Urinary bladder (tissue), 4 donors: Measurements from ENCODE around the gene COX4I1. TPM values are rescaled to one million over a fixed set of nuclear protein-coding genes. Genes with fewer than 3 reads are reported as not detected.
"Not testable (repeated sequence)": the region's sequence is repeated elsewhere in the genome, so short reads cannot be mapped to it uniquely, and the experiment has no call there.

Experiments
- DNase-seq: peaks from one replicate; pipeline ENCODE4 v3.0.0-alpha.2; 2015; ENCODE audit errors: extremely low spot score
- H3K27ac ChIP-seq: one replicate; pipeline ENCODE4 v1.5.1; 2013; ENCODE audit warnings: low read depth, mild to moderate bottlenecking, moderate library complexity
- H3K36me3 ChIP-seq: one replicate; pipeline ENCODE4 v1.6.1; 2013; ENCODE audit warnings: mild to moderate bottlenecking, moderate library complexity; ENCODE audit not compliant: insufficient read depth
- H3K4me1 ChIP-seq: one replicate; pipeline ENCODE4 v1.6.1; 2013; ENCODE audit warnings: mild to moderate bottlenecking, moderate library complexity; ENCODE audit not compliant: insufficient read depth
- H3K4me3 ChIP-seq: one replicate; pipeline ENCODE4 v1.5.1; 2013; ENCODE audit warnings: low read depth, low read length
- WGBS: extraction: QIAGEN DNeasy Blood & Tissue Kit; methylation state at CpG from one replicate; pipeline ENCODE4 v1.1.7; 2013; 5-methylcytosine and 5-hydroxymethylcytosine counted together
- polyA plus RNA-seq: library from polyadenylated mRNA; stranded (reverse); fragments of 200-250 nt; gene quantifications from one replicate; pipeline ENCODE4 v1.2.3, GENCODE V29; 2013
- total RNA-seq: library from RNA; depleted of rRNA; stranded (reverse); fragments of >200 nt; gene quantifications from one replicate; pipeline ENCODE4 v1.2.3, GENCODE V29; 2014
- donor health status: healthy with polysubstance abuse.
- donor health status: healthy.

COX4I1 gene
- total and polyA plus RNA-seq, 2 donors = 200 to 764 TPM

DNA sequence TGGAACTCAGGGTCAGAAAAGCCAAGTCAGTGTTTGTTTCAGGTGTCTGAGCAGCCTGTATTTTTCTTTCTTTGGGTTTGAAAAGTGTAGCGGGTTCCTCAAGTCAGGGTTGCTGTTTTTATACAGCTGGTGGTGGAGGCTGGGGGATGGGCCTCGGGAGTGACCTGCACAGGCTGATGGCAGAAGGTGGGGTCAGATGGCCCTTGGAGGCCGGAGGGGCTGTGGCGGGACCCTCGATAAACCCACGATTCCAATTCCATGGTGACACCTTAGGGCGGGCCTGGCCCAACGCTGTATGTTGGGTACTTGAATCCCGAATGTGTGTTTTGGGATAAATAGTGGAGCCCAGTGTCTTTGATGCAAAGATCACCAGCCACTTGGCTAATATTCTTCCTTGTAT is 28.7 kb downstream of the COX4I1 start:
- H3K36me3 ChIP-seq = no peaks in the 10 kb centered on the region
- DNase-seq = no peak
- H3K4me1 ChIP-seq = no peaks in the 10 kb centered on the region
- H3K4me3 ChIP-seq = no peak overlapping the region
- WGBS = 64% methylated on average over 9 of the region's 9 CpGs
- H3K27ac ChIP-seq = no peak overlapping the region

DNA sequence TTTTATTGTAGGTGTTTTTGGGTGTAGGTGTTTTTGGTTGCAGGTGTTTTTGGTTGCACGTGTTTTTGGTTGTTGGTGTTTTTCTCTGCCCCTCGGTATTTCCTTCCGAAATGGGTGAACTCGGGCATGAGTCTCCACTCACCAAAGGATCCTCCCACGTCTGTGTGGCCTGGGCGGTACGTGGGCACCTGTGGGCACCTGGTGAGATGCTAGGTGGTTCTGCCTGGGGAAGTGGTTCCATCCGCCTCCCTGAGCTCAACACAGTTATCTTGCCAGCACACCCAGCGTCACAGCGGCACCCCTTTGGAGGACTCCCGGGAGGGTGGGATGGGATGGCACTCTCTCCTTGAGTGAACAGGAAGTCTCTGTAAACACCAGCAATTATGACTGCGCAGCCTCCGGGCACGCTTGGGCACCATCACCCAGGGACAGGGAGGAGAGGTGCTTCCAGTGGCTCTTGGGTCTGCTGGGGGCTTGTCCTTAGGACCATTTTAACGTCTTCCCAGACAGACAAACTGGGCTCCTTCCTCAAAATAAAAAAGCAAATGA is 29.8 kb downstream of the COX4I1 start:
- Histone ChIP-seq H3K4me3 (no peak overlapping the region), H3K4me1 (no peaks in the 10 kb centered on the region), H3K36me3 (no peaks in the 10 kb centered on the region), H3K27ac (no peak overlapping the region)
- no peak for DNase-seq
- WGBS = 77% methylated on average over 15 of the region's 15 CpGs

DNA sequence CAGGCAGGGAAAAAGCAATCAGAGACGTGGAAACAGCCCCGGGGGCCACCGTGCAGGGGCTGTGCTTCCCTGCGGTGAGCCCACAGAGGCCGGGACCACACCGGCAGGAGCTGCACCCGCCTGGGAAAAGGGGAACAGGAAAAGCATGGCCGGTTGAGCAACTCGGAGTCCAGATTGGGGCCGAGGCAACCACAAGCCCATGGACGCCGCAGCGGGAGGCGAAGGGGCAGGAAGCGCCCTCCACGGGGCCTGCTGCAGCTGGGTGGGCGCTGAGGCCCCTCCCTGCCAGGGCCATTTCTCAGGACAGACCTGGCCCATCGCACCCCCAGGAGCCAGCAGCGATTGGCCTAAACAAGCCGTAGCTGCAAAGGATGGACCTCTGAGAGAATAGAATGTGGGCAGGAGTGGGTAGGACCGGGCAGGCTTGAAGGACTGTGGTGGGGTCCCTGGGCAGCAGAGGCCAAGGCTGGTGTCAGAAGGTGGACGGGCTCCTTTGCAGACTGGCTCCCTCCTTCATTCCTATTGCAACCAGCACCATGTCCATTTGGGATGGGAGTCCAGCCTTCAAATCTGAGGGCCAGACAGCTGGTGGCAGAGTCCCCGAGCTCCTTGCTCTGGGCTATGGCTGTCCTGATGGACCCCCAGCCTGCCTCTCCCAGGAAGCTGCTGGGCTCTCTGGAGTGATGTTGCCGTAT is 30.4 kb downstream of the COX4I1 start:
- Histone ChIP-seq H3K4me3 (no peak overlapping the region), H3K4me1 (no peaks in the 10 kb centered on the region), H3K27ac (no peak overlapping the region), H3K36me3 (no peaks in the 10 kb centered on the region)
- DNase-seq = no peak
- WGBS = 73% methylated on average over 24 of the region's 24 CpGs

DNA sequence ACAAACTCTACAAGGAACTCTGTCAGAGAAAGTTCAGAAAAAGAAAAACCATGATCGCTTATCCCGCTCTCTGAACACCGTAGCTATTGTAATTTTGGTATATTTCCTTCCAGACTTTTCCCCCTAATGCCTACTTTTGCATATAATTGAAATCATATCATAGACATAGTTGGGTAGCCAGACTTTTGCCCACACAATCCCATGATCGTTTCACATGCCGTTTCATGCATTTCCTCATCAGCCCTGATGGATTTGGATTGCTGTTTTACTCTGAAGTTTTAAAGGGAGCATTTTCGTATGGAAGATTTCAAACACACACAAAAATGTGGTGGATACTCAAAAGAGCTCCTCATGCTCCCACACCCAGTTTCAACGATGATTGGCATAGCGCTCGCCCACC is 31.3 kb downstream of the COX4I1 start:
- no peaks in the 10 kb centered on the region for H3K36me3 ChIP-seq
- 77% methylated on average over 9 of the region's 9 CpGs for WGBS
- H3K4me1 ChIP-seq = no peaks in the 10 kb centered on the region
- no peak overlapping the region for H3K4me3 ChIP-seq
- no peak overlapping the region for H3K27ac ChIP-seq
- no peak for DNase-seq

DNA sequence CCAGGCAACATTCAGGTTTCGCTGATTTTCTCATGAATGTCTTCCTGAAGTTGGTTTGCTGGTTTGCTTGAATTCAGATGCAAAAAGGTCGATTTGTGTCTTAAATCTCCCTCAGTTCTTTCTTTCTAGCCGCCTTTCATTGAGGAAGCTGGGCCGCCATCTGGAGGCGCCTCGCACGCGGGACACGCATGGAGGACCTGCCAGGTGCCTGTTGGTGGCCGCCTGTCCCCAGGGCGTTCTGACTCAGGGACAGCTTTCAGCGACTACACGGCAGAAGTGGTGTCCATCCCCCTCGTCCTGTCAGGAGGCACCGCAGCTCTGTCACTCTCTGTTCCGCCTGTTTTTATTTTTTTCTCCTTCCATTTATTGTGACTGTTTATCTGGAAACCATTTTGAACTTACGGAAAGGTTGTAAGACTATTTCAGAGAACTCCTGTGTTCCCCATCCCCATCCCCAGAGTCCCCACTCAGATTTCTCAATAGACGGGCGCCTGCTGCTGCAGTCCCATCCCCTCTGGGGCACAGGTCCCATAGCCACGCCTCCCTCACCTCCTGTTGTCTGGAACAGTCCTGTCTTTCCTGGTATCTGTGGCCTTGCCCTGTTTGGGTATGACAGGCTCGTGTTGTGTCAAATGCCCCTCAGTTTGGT is 33.2 kb downstream of the COX4I1 start:
- H3K27ac ChIP-seq = no peak overlapping the region
- WGBS = 87% methylated on average over 21 of the region's 21 CpGs
- no peak for DNase-seq
- H3K4me3 ChIP-seq = no peak overlapping the region
- H3K36me3 ChIP-seq = no peaks in the 10 kb centered on the region
- H3K4me1 ChIP-seq = no peaks in the 10 kb centered on the region

DNA sequence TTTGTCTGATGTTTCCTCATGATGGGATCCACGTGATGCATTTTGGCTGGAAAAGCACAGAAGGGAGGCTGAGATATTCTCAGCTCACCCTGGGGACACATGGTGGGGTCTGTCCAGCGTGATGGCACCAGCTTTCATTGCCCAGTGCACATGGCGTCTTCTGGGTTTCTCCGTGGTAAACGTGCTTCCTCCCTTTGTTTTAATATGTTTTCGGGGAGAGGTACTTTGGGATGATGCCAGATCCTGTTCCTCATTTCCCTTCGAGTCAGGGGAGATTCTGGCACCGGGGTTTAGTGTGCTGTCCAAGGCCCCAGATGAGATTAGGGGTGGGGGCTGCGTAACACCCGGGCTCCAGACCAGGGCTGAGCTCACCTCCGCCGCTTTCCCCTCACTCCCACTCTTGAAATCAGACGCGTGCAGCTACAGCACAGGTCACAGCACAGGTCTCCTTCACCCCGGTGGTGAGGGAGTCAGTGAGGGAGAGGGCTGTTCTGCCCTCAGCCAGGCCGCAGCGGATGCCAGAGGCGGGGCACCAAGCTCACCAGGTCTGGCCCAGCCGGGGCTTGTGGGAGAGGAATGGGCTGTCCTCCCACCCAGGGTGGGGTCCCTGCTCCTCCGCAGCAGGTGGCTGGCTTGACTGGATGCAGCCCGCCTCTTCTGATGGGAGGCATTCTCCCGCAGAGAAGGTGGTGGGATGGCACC is 33.9 kb downstream of the COX4I1 start:
- DNase-seq = no peak
- Histone ChIP-seq H3K4me1 (no peaks in the 10 kb centered on the region), H3K27ac (no peak overlapping the region), H3K4me3 (no peak overlapping the region), H3K36me3 (no peaks in the 10 kb centered on the region)
- WGBS = 48% methylated on average over 22 of the region's 22 CpGs

DNA sequence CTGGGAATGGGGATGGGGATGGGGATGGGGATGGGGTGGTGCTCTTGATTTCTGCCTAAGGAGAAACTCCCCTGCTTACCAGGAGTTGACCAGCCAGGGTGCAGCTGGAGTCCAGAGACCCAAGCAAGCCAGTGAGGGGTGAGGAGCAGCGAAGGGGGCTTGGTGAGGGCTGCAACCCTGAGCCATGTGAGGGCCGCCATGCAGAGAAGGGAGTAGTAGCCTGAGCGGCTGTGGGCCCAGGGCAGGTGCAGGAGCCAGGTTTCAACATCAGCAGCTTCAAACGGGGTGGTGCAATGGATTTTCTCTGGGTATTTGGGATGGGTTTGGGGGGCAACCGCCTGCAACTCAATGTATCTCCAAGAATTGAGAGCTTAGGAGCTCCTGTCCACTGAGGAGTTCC is 35.2 kb downstream of the COX4I1 start:
- Histone ChIP-seq H3K36me3 (no peaks in the 10 kb centered on the region), H3K4me1 (no peaks in the 10 kb centered on the region), H3K4me3 (no peak overlapping the region), H3K27ac (no peak overlapping the region)
- WGBS = 91% methylated on average over 5 of the region's 5 CpGs
- DNase-seq = no peak

DNA sequence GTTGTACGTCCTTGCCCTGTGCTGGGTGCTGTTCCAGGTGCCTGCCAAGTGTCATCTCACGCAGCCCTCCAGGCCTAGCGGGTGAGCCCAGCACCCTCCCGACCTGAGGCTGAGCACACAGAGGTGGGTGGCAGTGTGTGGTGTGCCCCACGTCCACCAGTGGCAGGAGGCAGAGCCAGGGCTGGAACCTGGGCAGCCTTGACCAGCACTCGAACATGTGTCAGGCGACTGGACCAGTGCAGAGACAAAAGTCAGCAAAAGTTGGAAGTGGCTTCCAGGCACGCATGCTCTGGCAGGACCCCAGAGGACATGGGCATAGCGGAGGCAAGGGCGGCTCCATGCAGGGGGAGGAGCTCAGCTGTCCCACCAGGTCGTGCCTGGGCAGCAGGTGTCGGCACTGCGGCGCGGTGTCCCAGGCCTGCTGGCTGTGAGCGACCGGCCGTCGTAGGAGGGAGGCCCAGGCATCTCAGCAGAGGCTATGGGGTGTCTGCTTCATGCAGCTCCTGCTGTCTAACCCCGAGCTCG is 35.8 kb downstream of the COX4I1 start:
- H3K27ac ChIP-seq = no peak overlapping the region
- H3K4me1 ChIP-seq = no peaks in the 10 kb centered on the region
- WGBS = 81% methylated on average over 21 of the region's 21 CpGs
- H3K4me3 ChIP-seq = no peak overlapping the region
- no peak for DNase-seq
- no peaks in the 10 kb centered on the region for H3K36me3 ChIP-seq

DNA sequence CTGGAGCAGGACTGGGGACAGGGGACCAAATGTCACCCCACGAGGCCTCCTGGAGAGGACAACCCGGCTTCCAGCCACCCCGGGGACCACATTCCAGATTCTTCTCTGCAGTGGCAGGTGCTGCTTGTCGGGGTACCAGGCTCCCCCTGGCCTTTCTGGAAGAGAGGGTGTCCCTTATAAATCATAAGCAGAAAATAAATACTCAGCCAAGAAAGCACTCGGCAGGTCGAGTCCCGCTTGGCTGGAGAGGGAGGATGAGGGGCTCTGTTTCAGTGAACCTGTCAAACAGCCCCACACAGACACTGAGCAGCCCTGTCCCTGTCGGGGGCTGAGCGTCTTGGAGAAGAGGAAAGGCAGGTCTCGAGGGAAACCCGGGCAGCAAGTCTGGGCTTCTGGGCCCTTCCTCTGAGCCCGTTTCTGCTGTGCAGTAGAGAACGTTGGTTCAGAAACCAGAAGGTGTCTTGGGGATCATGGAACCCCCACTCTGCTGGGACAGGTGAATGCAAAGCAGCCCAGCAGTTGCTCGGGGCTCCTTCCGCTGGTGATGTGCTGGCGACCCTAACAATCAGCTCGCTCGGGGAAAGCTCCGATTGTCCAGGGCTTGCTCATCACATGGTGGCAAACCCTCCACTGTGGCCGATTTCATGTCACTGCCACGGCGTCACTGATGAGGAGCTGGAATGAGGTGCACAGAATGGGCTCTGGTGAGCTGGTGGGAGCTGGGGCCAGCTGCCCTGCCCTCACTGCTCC is 36.6 kb downstream of the COX4I1 start:
- H3K36me3 ChIP-seq = no peaks in the 10 kb centered on the region
- no peaks in the 10 kb centered on the region for H3K4me1 ChIP-seq
- H3K4me3 ChIP-seq = no peak overlapping the region
- 55% methylated on average over 22 of the region's 22 CpGs for WGBS
- DNase-seq = no peak
- H3K27ac ChIP-seq = no peak overlapping the region

DNA sequence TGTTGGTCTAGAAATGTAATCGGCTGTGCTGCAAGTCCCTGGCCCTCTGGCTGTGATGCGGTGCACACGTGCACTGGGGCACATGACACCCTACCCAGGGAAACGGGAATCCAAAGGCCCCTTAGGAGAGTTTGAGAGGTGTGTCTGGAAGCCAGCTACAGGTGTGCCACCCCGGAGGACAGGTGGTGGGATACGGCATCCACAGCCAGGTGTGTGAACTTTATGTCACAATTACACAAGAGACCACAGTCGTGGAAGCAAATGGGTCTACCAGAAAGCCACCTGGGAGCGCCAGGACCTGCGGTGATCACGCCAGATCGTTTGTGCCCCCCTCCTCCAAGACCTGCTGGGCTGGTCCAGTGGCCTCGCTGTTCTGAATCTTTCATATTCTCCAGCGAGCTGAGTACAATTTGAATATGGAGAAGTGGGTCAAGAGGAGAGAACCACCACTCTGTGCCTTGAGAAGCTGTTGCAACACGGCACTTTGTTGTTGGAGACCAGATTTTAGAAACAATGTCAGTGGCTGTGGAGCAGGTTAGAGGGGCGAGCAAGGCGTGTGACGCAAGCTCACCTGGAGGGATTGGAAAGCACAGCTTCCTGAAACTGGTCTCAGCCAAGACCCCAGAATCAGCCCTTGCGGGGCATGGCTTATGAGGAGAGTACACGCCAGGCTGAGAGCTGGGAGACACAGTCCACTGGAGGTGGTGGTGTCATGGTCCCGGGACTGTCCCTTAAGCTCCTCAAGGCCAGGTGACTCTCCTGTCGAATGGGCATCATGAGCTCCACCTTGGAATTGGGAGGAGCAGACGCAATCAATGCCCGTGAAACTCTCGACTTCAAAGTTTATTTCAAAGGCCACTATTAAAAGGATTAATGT is 37.4 kb downstream of the COX4I1 start:
- WGBS = 72% methylated on average over 24 of the region's 24 CpGs
- no peak overlapping the region for H3K4me3 ChIP-seq
- H3K36me3 ChIP-seq = no peaks in the 10 kb centered on the region
- DNase-seq = no peak
- no peak overlapping the region for H3K27ac ChIP-seq
- H3K4me1 ChIP-seq = no peaks in the 10 kb centered on the region

DNA sequence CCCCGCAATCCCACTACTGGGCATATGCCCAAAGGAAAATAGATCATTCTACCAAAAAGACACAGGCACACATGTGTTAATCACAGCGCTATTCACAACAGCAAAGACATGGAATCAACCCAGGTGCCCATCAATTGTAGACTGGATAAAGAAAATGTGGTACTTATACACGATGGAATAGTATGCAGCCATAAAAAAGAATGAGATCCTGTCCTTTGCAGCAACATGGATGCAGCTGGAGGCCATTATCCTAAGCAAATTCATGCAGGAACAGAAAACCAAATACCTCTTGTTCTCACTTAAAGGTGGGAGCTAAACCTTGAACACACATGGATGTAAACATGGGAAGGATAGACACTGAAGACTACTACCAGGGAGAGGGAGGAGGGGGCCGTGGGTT is 38.2 kb downstream of the COX4I1 start:
- not testable (repeated sequence) for H3K27ac ChIP-seq, H3K4me3 ChIP-seq, H3K4me1 ChIP-seq, DNase-seq, H3K36me3 ChIP-seq
- 94% methylated on average over 4 of the region's 4 CpGs for WGBS

DNA sequence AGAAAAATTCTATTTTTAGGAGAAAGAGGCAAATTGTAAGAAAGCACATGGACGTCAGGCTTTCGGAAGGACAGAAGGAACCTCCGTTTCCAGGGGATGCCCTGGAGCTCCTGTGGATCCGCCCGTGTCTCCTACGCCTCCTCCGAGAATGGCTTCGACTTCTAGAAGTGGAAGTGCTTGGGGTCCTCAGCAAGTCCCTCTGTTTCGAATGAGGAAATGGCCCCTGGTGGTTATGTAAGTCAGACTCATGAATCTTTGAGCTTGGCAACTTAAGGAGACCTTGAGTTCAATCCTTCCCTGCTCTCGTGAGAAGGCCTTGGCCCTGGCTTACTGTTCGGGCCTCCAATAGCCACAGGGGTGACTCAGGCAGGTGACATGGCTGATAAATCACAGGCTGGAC is 38.9 kb downstream of the COX4I1 start:
- Histone ChIP-seq H3K4me1 (no peaks in the 10 kb centered on the region), H3K36me3 (no peaks in the 10 kb centered on the region), H3K4me3 (no peak overlapping the region), H3K27ac (no peak overlapping the region)
- DNase-seq = no peak
- 84% methylated on average over 11 of the region's 11 CpGs for WGBS
